ENCODE data around the gene SEC22B.
"Not testable (repeated sequence)": the region's sequence is repeated elsewhere in the genome, so short reads cannot be mapped to it uniquely, and the experiment has no call there.

- TF ChIP-seq POLR2A (IDR thresholded peaks at IDR 0.05; ENCODE audit: low read depth); EP300 (IDR thresholded peaks at IDR 0.05): not testable (repeated sequence)
These were observed 31.7 kb downstream of the SEC22B start for GRCh38 chr1:120144626-120145025.
